ENCODE measurements around the gene PARD6G.

Gene PARD6G

GRCh38 chr18:80205294-80205693 is 42.0 kb downstream of the PARD6G start:
- no peak for DNase-seq

GRCh38 chr18:80204142-80204541 is 43.2 kb downstream of the PARD6G start:
- DNase-seq = no peak

- no peak for DNase-seq
These were observed 44.1 kb downstream of the PARD6G start for GRCh38 chr18:80203249-80203648.

GRCh38 chr18:80202264-80202998 is 44.9 kb downstream of the PARD6G start:
- no peak for DNase-seq

GRCh38 chr18:80201739-80202138 is 45.6 kb downstream of the PARD6G start:
- DNase-seq = no peak

GRCh38 chr18:80200932-80201672 is 46.2 kb downstream of the PARD6G start:
- DNase-seq = no peak

GRCh38 chr18:80200171-80200931 is 47.0 kb downstream of the PARD6G start:
- no peak for DNase-seq

GRCh38 chr18:80198994-80199748 is 48.1 kb downstream of the PARD6G start:
- no peak for DNase-seq

GRCh38 chr18:80198391-80198790 is 48.9 kb downstream of the PARD6G start:
- no peak for DNase-seq

- no peak for DNase-seq
These were observed 49.8 kb downstream of the PARD6G start for GRCh38 chr18:80197528-80197927.

- DNase-seq = no peak
These were observed 50.6 kb downstream of the PARD6G start for GRCh38 chr18:80196528-80197320.

- DNase-seq = no peak
These were observed 52.3 kb downstream of the PARD6G start for GRCh38 chr18:80194874-80195570.

- DNase-seq = no peak
These were observed 53.6 kb downstream of the PARD6G start for GRCh38 chr18:80193701-80194100.

- no peak for DNase-seq
These were observed 54.5 kb downstream of the PARD6G start for GRCh38 chr18:80192653-80193385.

GRCh38 chr18:80191907-80192652 is 55.2 kb downstream of the PARD6G start:
- no peak for DNase-seq

GRCh38 chr18:80191264-80191663 is 56.0 kb downstream of the PARD6G start:
- DNase-seq = no peak

- no peak for DNase-seq
These were observed 57.0 kb downstream of the PARD6G start for GRCh38 chr18:80190311-80190710.

GRCh38 chr18:80189531-80189865 is 57.8 kb downstream of the PARD6G start:
- DNase-seq = no peak

GRCh38 chr18:80188643-80189530 is 58.4 kb downstream of the PARD6G start:
- no peak for DNase-seq
